IPS-18a (cell line): ENCODE results near the gene HIVEP3.

ENCODE experiments used
- H3K27ac ChIP-seq: one replicate; pipeline ENCODE4 v1.5.1; 2013; ENCODE audit warnings: low read length
- H3K27me3 ChIP-seq: one replicate; pipeline ENCODE4 v1.6.1; 2013; ENCODE audit warnings: mild to moderate bottlenecking, low read length; ENCODE audit not compliant: control insufficient read depth, insufficient read depth
- H3K36me3 ChIP-seq: one replicate; pipeline ENCODE4 v1.6.1; 2013; ENCODE audit warnings: low read depth, low read length; ENCODE audit not compliant: control insufficient read depth
- H3K4me1 ChIP-seq: one replicate; pipeline ENCODE4 v1.6.1; 2013; ENCODE audit warnings: low read depth, low read length; ENCODE audit not compliant: control insufficient read depth
- H3K4me3 ChIP-seq: one replicate; pipeline ENCODE4 v1.5.1; 2013; ENCODE audit warnings: low read length
- H3K9ac ChIP-seq: one replicate; pipeline ENCODE4 v1.6.1; 2013; ENCODE audit warnings: mild to moderate bottlenecking, low read length, moderate library complexity
- H3K9me3 ChIP-seq: one replicate; pipeline ENCODE4 v1.6.1; 2013; ENCODE audit warnings: low read depth, low read length; ENCODE audit not compliant: control insufficient read depth

HIVEP3 gene

DNA sequence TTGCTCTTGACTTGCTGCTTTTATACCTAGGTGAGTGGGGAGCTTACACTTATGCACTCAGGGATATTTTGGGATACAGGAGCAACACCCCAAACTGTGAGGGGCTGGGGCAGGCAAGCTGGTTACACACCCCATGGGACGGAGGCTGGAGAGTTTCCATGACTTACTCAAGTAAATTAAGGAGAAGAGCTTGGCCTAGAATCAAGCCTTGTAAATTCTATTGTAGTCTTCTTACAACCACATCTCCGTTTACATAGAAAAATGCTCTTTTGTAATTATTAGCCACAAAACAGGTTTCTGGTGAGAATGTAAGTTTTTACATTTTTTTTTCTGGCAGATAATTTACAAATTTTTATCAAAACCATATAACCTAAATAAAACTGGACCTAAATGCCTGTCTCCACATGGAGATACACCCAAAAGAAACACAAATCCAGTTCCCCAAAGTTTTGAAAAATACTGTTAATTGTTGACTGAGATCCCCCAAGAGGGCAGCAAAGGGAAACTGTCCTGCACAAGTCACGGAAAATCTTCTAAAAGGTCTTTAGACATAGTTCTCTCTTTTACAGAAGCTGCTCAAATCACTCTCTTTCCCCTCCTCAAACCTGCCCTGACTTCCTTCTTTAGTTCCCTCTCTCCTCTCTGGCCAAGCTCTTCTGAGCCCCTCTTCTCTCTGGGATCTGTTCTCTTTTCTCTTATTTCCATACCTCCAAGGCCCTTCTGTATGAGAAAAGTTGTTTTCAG, 134.0 kb downstream of the HIVEP3 start:
- Histone ChIP-seq H3K27ac (no peak overlapping the region), H3K4me3 (no peak overlapping the region), H3K9ac (no peak overlapping the region), H3K27me3 (no peaks in the 10 kb centered on the region), H3K4me1 (no peaks in the 10 kb centered on the region), H3K9me3 (no peaks in the 10 kb centered on the region), H3K36me3 (no peaks in the 10 kb centered on the region)

GRCh38 chr1:41783189-41783639, 135.5 kb downstream of the HIVEP3 start:
- no peak overlapping the region for H3K27ac ChIP-seq

DNA sequence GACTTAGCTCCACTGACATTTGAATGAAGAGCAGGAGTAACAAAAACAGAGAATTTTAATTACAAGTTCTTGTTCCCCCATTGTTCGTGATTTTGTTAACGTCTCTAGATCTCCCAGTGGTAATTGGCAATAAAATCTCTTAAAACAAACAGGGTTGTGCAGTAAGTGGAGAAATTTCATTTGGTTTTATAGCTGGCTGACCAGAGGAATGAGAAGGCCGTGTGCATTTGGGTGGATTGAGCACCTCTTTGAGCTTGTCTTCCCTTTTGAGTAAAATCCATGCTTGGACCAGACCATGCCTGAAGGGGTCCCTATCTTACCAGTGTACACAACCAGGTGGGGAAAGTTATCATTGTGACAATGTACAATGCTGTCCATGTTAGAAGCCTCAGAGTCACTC, 137.8 kb downstream of the HIVEP3 start:
- Histone ChIP-seq H3K9ac (no peak overlapping the region), H3K4me3 (no peak overlapping the region), H3K4me1 (no peaks in the 10 kb centered on the region), H3K27me3 (no peaks in the 10 kb centered on the region), H3K36me3 (no peaks in the 10 kb centered on the region), H3K27ac (no peak overlapping the region), H3K9me3 (no peaks in the 10 kb centered on the region)

More at GRCh38 chr1:41783189-41783639, 135.5 kb downstream of the HIVEP3 start:
- H3K27me3 ChIP-seq = no peaks in the 10 kb centered on the region
- H3K9ac ChIP-seq = no peak overlapping the region
- H3K9me3 ChIP-seq = no peaks in the 10 kb centered on the region
- no peaks in the 10 kb centered on the region for H3K36me3 ChIP-seq
- H3K4me3 ChIP-seq = no peak overlapping the region
- no peaks in the 10 kb centered on the region for H3K4me1 ChIP-seq

DNA sequence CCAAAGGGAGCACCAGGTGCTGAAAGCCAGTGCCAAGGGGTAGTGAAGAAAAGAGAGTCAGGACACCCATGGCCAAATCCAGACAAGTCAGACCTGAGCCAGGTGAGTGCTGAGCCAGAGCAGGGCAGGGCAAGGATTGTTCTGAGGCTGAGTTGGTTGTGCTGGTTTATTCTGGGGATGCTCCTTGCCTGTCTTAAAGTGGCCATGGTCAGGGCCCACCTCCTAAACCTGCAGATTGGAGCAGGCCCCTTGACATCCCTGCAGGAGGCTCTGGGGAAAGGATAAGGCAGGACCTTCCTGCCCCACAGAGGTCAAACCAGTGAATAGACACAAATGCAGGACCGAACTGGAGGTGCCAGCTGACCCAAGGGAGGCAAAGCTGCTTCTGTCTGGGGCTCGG, 138.4 kb downstream of the HIVEP3 start:
- Histone ChIP-seq H3K27ac (no peak overlapping the region), H3K4me1 (no peaks in the 10 kb centered on the region), H3K4me3 (no peak overlapping the region), H3K36me3 (no peaks in the 10 kb centered on the region), H3K9me3 (no peaks in the 10 kb centered on the region), H3K9ac (no peak overlapping the region), H3K27me3 (no peaks in the 10 kb centered on the region)

DNA sequence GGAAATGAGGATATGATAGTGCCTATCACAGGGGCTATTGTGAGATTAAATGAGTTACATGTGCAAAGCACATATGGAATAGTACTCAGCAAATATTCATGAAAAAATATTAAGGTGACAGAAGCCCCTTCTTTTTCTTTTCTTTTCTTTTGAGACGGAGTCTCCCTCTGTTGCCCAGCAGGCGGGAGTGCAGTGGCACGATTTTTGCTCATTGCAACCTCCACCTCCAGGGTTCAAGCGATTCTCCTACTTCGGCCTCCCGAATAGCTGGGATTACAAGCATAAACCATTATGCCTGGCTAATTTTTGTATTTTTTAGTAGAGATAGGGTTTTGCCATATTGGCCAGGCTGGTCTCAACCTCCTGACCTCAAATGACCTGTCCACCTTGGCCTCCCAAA, 139.4 kb downstream of the HIVEP3 start:
- Histone ChIP-seq H3K4me3 (no peak overlapping the region), H3K27ac (no peak overlapping the region), H3K27me3 (no peaks in the 10 kb centered on the region), H3K36me3 (no peaks in the 10 kb centered on the region), H3K9me3 (no peaks in the 10 kb centered on the region), H3K4me1 (no peaks in the 10 kb centered on the region), H3K9ac (no peak overlapping the region)

DNA sequence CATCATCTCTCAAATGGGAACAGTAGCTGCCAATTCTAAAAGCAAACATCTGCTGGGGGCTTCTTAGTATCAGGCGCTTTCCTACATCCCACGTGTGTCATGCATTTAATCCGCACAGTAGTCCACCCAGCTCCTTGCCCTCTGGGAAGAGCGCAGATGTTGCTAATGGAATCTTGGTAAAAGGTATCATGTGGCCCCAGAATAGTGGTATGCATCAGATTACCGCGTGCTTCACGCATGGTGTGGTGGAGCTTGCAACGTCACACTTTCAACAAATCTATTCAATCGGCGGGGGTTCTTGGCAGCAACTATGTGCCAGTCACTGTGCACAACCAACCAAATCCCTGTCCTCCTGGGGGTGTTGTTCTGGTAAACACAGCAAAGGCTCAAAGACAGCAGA, 141.0 kb downstream of the HIVEP3 start:
- Histone ChIP-seq H3K27me3 (no peaks in the 10 kb centered on the region), H3K4me3 (no peak overlapping the region), H3K27ac (no peak overlapping the region), H3K9ac (no peak overlapping the region), H3K9me3 (no peaks in the 10 kb centered on the region), H3K4me1 (no peaks in the 10 kb centered on the region), H3K36me3 (no peaks in the 10 kb centered on the region)

GRCh38 chr1:41776891-41777441, 141.8 kb downstream of the HIVEP3 start:
- Histone ChIP-seq H3K4me3 (no peak overlapping the region), H3K27ac (no peak overlapping the region)

GRCh38 chr1:41775956-41776585, 142.7 kb downstream of the HIVEP3 start:
- H3K4me3 ChIP-seq = no peak overlapping the region
- no peaks in the 10 kb centered on the region for H3K27me3 ChIP-seq
- H3K4me1 ChIP-seq = no peaks in the 10 kb centered on the region
- no peaks in the 10 kb centered on the region for H3K36me3 ChIP-seq
- H3K9ac ChIP-seq = no peak overlapping the region
- H3K9me3 ChIP-seq = no peaks in the 10 kb centered on the region
- H3K27ac ChIP-seq = no peak overlapping the region

More at GRCh38 chr1:41776891-41777441, 141.8 kb downstream of the HIVEP3 start:
- Histone ChIP-seq H3K4me1 (no peaks in the 10 kb centered on the region), H3K36me3 (no peaks in the 10 kb centered on the region), H3K9me3 (no peaks in the 10 kb centered on the region), H3K9ac (no peak overlapping the region), H3K27me3 (no peaks in the 10 kb centered on the region)

- H3K9ac ChIP-seq = no peak overlapping the region
- H3K27ac ChIP-seq = no peak overlapping the region
- H3K4me1 ChIP-seq = no peaks in the 10 kb centered on the region
- H3K27me3 ChIP-seq = no peaks in the 10 kb centered on the region
- no peaks in the 10 kb centered on the region for H3K9me3 ChIP-seq
- H3K36me3 ChIP-seq = no peaks in the 10 kb centered on the region
- no peak overlapping the region for H3K4me3 ChIP-seq
Measured at GRCh38 chr1:41774471-41774990, 144.2 kb downstream of the HIVEP3 start.

GRCh38 chr1:41773842-41774241, 144.9 kb downstream of the HIVEP3 start:
- no peaks in the 10 kb centered on the region for H3K4me1 ChIP-seq
- H3K36me3 ChIP-seq = no peaks in the 10 kb centered on the region
- H3K27ac ChIP-seq = no peak overlapping the region
- no peak overlapping the region for H3K4me3 ChIP-seq
- H3K27me3 ChIP-seq = no peaks in the 10 kb centered on the region
- no peak overlapping the region for H3K9ac ChIP-seq
- H3K9me3 ChIP-seq = no peaks in the 10 kb centered on the region

DNA sequence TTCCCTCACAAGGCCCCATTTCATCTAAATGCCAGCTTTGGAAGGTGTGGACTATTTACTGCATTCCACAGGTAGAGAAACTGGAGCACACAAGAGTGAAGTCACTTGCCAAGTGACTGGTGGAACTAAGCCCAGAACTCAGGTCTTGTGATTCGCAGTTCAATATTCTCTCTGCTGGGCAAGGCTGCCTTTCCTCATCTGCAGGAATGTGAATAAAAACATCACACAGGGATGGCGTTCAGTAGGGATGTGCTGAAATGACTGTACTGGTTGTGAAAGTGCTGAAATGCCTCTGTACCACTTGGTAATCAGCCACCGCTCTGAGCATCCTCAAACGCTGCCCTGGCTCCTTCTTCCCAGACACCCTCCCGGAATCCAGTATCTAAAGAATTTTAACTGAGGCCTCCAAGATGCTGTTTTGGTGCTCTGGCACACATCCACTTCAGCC, 145.6 kb downstream of the HIVEP3 start:
- Histone ChIP-seq H3K4me3 (no peak overlapping the region), H3K36me3 (no peaks in the 10 kb centered on the region), H3K27me3 (no peaks in the 10 kb centered on the region), H3K27ac (no peak overlapping the region), H3K4me1 (no peaks in the 10 kb centered on the region), H3K9me3 (no peaks in the 10 kb centered on the region), H3K9ac (no peak overlapping the region)
